ENCODE measurements around the gene ITGA11. TPM values are rescaled to one million over a fixed set of nuclear protein-coding genes. Genes with fewer than 3 reads are reported as not detected.

The ITGA11 gene
- total and polyA plus RNA-seq, 2 donors from 2014 or later: 3.4 to 11.1 TPM

DNA sequence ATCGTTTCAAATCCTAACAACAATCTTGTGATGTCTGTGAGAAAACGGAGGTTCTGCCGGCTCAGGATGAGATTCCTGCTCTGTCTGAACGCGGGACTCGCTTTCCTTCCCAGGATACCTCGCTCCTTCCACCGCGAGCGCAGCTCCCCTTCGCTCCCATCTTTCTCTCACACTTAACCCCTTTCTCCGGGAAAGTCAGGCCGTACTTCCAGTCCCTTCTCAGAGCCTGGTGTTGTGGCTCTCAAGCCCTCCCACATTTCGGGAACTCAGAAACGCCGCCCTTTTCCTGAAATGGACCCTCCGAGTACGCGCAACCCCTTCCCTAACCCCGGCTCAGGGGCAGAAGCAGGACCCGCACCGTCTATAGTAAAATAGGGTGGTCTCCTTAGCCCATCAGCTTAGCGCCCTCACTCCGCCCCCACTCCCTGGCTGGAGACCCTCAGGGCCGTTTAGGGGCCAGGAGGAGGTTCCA is 154.8 kb downstream of the ITGA11 start:
- Histone ChIP-seq H3K27ac (ENCODE audit: low read depth in 2 of 2, low read length in 2 of 2) (peak overlapping the region; percentile 94 to 97), H3K27me3 (ENCODE audit: control insufficient read depth, insufficient read depth, low read length) (no peaks in the 10 kb centered on the region), H3K36me3 (ENCODE audit: control insufficient read depth in 2 of 3, insufficient read depth in 3 of 3, low read length in 3 of 3) (no peaks in the 10 kb centered on the region), H3K9ac (ENCODE audit: low read length in 3 of 3) (peak overlapping the region; percentile 34 to 97 (median 68)), H3K4me1 (ENCODE audit: control insufficient read depth in 2 of 3, insufficient read depth in 2 of 3, low read depth in 1 of 3, low read length in 3 of 3) (peaks cover 7 to 24% (median 23%) of the 10 kb centered on the region in 3 donors), H3K9me3 (ENCODE audit: control insufficient read depth in 2 of 3, insufficient read depth in 1 of 3, low read length in 3 of 3) (no peaks in the 10 kb centered on the region), H3K4me3 (ENCODE audit: low read length in 3 of 3) (peak overlapping the region; percentile 57 to 97 (median 95))
- FAIRE-seq (no peak), DNase-seq (peak in 2 of 5 donors; percentile 86 to 87)
- TF ChIP-seq, protein P1, sequence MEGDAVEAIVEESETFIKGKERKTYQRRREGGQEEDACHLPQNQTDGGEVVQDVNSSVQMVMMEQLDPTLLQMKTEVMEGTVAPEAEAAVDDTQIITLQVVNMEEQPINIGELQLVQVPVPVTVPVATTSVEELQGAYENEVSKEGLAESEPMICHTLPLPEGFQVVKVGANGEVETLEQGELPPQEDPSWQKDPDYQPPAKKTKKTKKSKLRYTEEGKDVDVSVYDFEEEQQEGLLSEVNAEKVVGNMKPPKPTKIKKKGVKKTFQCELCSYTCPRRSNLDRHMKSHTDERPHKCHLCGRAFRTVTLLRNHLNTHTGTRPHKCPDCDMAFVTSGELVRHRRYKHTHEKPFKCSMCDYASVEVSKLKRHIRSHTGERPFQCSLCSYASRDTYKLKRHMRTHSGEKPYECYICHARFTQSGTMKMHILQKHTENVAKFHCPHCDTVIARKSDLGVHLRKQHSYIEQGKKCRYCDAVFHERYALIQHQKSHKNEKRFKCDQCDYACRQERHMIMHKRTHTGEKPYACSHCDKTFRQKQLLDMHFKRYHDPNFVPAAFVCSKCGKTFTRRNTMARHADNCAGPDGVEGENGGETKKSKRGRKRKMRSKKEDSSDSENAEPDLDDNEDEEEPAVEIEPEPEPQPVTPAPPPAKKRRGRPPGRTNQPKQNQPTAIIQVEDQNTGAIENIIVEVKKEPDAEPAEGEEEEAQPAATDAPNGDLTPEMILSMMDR (IDR thresholded peaks at IDR 0.05; ENCODE audit: borderline replicate concordance, extremely low read depth, insufficient read depth): no peak
- intact Hi-C loops (cut with DNase I): no loop called here

DNA sequence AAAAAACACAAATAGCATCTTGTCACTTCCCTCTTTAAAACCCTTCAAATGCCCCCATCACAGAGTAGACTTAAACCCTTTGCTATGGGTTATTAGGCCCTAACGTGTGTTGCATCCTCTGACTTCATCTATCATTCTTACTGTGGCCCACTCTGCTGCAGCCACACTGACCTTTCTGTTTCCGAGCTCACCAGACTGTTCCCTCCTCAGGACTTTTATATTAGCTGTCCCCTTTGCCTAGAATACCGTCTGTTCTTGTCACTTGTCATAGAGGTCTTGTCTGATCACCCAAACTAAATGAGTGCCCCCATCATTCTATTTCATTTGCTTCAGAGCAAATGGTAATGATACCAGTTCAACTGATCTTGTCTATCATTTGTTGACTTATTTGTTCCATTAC is 155.3 kb downstream of the ITGA11 start:
- peaks cover 7 to 21% (median 20%) of the 10 kb centered on the region in 3 donors for H3K4me1 ChIP-seq (ENCODE audit: control insufficient read depth in 2 of 3, insufficient read depth in 2 of 3, low read depth in 1 of 3, low read length in 3 of 3)
- DNase-seq (peak in 1 of 5 donors; percentile 24), FAIRE-seq (no peak)
- H3K4me3 ChIP-seq (ENCODE audit: low read length in 3 of 3): peak overlapping the region; percentile 57 to 97 (median 95)
- no peaks in the 10 kb centered on the region for H3K36me3 ChIP-seq (ENCODE audit: control insufficient read depth in 2 of 3, insufficient read depth in 3 of 3, low read length in 3 of 3)
- H3K27ac ChIP-seq (ENCODE audit: low read depth in 2 of 2, low read length in 2 of 2): peak overlapping the region; percentile 94 to 97
- intact Hi-C loops (cut with DNase I): no loop called here
- TF ChIP-seq, protein P1 (IDR thresholded peaks at IDR 0.05; ENCODE audit: borderline replicate concordance, extremely low read depth, insufficient read depth): no peak
- no peaks in the 10 kb centered on the region for H3K27me3 ChIP-seq (ENCODE audit: control insufficient read depth, insufficient read depth, low read length)
- no peaks in the 10 kb centered on the region for H3K9me3 ChIP-seq (ENCODE audit: control insufficient read depth in 2 of 3, insufficient read depth in 1 of 3, low read length in 3 of 3)
- peak overlapping the region; percentile 34 to 97 (median 68) for H3K9ac ChIP-seq (ENCODE audit: low read length in 3 of 3)

DNA sequence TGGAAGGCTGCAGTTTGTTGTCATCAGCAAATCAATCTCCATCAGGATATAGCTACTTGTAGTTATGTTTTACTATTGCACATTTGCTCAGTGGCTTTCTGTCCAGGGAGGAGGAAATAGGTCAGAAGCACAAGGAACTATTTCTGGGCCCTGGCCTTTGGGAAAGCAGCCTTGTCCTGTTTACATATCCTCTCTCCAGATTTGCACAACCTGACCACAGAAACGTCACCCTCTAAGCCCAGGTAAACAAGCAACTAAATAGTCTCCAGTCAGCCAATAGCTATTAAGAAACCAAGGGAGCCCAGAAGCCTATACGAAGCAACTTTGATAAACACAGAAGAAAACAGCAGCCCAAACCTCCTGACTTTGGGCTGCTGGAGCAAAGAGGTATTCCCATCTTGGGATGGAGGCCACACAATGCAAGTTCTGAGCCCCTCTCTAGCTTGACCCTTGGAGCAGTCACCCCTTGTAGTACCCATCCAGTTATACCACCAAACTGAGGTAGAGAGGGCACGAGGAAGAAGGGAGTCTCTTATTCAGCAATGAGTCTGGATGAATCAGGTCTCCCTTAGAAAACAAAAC is 156.7 kb downstream of the ITGA11 start:
- TF ChIP-seq, protein P1 (IDR thresholded peaks at IDR 0.05; ENCODE audit: borderline replicate concordance, extremely low read depth, insufficient read depth): no peak
- Histone ChIP-seq H3K4me1 (ENCODE audit: control insufficient read depth in 2 of 3, insufficient read depth in 2 of 3, low read depth in 1 of 3, low read length in 3 of 3) (peaks cover 6 to 18% (median 11%) of the 10 kb centered on the region in 3 donors), H3K9ac (ENCODE audit: low read length in 3 of 3) (no peak overlapping the region), H3K4me3 (ENCODE audit: low read length in 3 of 3) (no peak overlapping the region), H3K27me3 (ENCODE audit: control insufficient read depth, insufficient read depth, low read length) (no peaks in the 10 kb centered on the region), H3K36me3 (ENCODE audit: control insufficient read depth in 2 of 3, insufficient read depth in 3 of 3, low read length in 3 of 3) (no peaks in the 10 kb centered on the region), H3K9me3 (ENCODE audit: control insufficient read depth in 2 of 3, insufficient read depth in 1 of 3, low read length in 3 of 3) (no peaks in the 10 kb centered on the region), H3K27ac (ENCODE audit: low read depth in 2 of 2, low read length in 2 of 2) (no peak overlapping the region)
- FAIRE-seq (no peak), DNase-seq (no peak)
- intact Hi-C loops (cut with DNase I): no loop called here

Data from kidney (tissue), 14 donors.